ENCODE data around the gene RBSN. TPM values are rescaled to one million over a fixed set of nuclear protein-coding genes. Genes with fewer than 3 reads are reported as not detected.
A peak's percentile ranks its signal among the peaks of the same experiment; 100 is the strongest.

RBSN gene
- total and polyA plus RNA-seq, 12 donors: 5.7 to 33.9 (median 23.9) TPM

DNA sequence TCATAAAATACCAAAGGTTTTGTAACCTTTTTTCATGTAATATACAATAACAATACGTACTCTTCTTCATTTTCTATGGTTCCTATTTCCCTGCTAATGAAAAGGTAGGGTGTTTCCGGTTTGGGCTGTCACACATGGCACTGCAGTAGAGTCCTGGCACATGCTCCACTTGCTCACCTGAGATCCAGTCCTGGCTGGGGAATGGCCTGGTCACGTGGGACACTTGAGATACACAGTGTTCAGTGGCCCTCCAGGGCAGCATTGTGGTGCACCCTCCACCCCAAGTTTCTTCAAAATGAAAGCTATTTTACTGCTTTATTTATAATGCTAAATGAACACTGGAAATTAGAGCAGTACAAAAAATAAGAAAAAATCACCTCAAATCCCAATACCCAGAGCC, 57.0 kb downstream of the RBSN start:
- intact Hi-C loops (cut with DNase I): no loop called here

DNA sequence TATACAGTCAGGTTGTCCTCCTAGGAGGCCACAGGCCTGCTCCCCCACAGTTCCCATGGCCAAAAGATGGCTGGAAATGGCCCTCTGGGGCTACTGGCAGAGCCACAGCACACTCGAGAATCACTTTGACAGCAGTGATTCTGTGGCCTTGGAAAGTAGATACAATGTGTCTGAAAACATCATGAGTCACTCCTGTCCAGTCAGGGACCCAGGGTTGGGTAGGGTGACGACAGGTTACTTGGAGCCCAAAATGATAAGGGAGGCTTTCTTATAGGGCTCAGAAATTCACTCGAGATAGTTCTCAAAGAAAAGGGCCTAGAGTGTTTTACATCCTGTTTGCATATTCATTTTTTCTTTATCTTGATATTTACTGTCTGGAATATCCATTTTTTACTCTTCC, 58.1 kb downstream of the RBSN start:
- Histone ChIP-seq H3K27me3 (no peaks in the 10 kb centered on the region), H3K4me3 (no peak overlapping the region), H3K36me3 (replicated peaks in 1 of 2) (peaks cover 0 to 82% of the 10 kb centered on the region in 2 donors), H3K27ac (peak overlapping the region in 2 of 5 donors; percentile 36 to 38), H3K4me1 (replicated peaks in 1 of 2) (peaks cover 4 to 16% of the 10 kb centered on the region in 2 donors), H3K9me3 (replicated peaks in 1 of 3) (no peaks in the 10 kb centered on the region)
- peak; percentile 33 to 82 (median 76) for DNase-seq
- no peak for TF ChIP-seq POLR2A (IDR thresholded peaks at IDR 0.05)
- TF ChIP-seq, protein P1, sequence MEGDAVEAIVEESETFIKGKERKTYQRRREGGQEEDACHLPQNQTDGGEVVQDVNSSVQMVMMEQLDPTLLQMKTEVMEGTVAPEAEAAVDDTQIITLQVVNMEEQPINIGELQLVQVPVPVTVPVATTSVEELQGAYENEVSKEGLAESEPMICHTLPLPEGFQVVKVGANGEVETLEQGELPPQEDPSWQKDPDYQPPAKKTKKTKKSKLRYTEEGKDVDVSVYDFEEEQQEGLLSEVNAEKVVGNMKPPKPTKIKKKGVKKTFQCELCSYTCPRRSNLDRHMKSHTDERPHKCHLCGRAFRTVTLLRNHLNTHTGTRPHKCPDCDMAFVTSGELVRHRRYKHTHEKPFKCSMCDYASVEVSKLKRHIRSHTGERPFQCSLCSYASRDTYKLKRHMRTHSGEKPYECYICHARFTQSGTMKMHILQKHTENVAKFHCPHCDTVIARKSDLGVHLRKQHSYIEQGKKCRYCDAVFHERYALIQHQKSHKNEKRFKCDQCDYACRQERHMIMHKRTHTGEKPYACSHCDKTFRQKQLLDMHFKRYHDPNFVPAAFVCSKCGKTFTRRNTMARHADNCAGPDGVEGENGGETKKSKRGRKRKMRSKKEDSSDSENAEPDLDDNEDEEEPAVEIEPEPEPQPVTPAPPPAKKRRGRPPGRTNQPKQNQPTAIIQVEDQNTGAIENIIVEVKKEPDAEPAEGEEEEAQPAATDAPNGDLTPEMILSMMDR (IDR thresholded peaks at IDR 0.05): no peak
- intact Hi-C loops (cut with DNase I): no loop called here
- WGBS, 4 donors: 40 to 51% (median 45%) methylated on average over 2 to 3 of the region's 3 CpGs

More for the DNA sequence above, 57.0 kb downstream of the RBSN start:
- peaks cover 0 to 83% of the 10 kb centered on the region in 2 donors for H3K36me3 ChIP-seq (replicated peaks in 1 of 2)
- TF ChIP-seq POLR2A (IDR thresholded peaks at IDR 0.05): no peak
- TF ChIP-seq, protein P1 (IDR thresholded peaks at IDR 0.05): no peak
- WGBS, 4 donors: 80 to 97% (median 94%) methylated on average over 3 of the region's 3 CpGs
- no peak for DNase-seq
- no peak overlapping the region for H3K4me3 ChIP-seq
- H3K4me1 ChIP-seq (replicated peaks in 1 of 2): peaks cover 4 to 16% of the 10 kb centered on the region in 2 donors
- no peaks in the 10 kb centered on the region for H3K27me3 ChIP-seq
- H3K27ac ChIP-seq: no peak overlapping the region
- H3K9me3 ChIP-seq (replicated peaks in 1 of 3): no peaks in the 10 kb centered on the region

DNA sequence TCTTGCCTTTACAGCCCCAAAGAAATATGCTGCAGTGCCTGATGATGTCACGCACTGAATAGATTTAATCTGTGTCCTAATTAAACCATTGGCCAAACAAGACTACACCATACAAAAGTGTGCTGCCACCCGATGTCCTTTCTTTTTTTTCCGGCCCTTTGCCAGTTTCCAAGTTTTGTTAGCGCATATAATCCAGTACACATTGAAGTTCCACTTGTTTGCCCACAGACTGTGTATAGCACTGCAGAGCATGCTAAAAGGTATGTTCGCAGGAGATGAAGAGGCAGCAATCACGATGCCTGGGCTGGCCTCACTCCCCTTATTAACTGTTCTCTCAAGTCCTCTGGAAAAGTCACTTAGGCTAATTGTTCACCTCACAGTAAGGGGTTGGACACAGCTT, 60.6 kb downstream of the RBSN start:
- no peaks in the 10 kb centered on the region for H3K27me3 ChIP-seq
- peak in 1 of 7 donors; percentile 35 for DNase-seq
- intact Hi-C loops (cut with DNase I): no loop called here
- peaks cover 0 to 85% of the 10 kb centered on the region in 2 donors for H3K36me3 ChIP-seq (replicated peaks in 1 of 2)
- no peaks in the 10 kb centered on the region for H3K9me3 ChIP-seq (replicated peaks in 1 of 3)
- TF ChIP-seq, protein P1 (IDR thresholded peaks at IDR 0.05): no peak
- no peak for TF ChIP-seq POLR2A (IDR thresholded peaks at IDR 0.05)
- peaks cover 4 to 16% of the 10 kb centered on the region in 2 donors for H3K4me1 ChIP-seq (replicated peaks in 1 of 2)
- no peak overlapping the region for H3K27ac ChIP-seq
- H3K4me3 ChIP-seq: no peak overlapping the region
- 93 to 97% (median 94%) methylated on average over 6 of the region's 6 CpGs for WGBS, 4 donors

DNA sequence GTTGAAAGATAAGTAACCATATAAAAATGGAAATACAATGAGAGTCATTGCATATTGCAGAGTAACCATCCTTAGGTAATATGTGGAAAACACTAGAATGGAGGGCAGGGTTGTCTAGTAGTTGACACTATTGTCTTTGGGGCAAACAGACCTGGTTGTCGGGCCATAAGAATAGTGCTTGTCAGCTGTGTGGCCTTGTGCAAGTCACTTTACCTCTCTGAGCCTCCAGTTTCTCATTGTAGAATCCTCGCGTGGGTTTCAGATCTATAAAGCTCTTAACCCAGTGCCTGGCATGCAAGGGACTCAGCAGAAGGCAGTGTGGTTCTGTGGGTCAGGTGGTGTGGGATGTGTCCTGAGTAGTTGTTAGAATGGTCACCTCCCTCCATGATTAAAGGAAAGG, 65.8 kb downstream of the RBSN start:
- Histone ChIP-seq H3K27me3 (no peaks in the 10 kb centered on the region), H3K36me3 (replicated peaks in 1 of 2) (peaks cover 0 to 91% of the 10 kb centered on the region in 2 donors), H3K4me3 (no peak overlapping the region), H3K27ac (no peak overlapping the region), H3K9me3 (replicated peaks in 1 of 3) (no peaks in the 10 kb centered on the region), H3K4me1 (replicated peaks in 1 of 2) (no peaks in the 10 kb centered on the region)
- TF ChIP-seq, protein P1 (IDR thresholded peaks at IDR 0.05): no peak
- TF ChIP-seq POLR2A (IDR thresholded peaks at IDR 0.05): no peak
- WGBS, 4 donors: 85 to 96% (median 94%) methylated on average over 3 of the region's 3 CpGs
- no peak for DNase-seq
- intact Hi-C loops (cut with DNase I): no loop called here

Measured in adrenal gland (tissue), 12 donors.